H1 (cell line): ENCODE results near the gene MT2A. TPM values are rescaled to one million over a fixed set of nuclear protein-coding genes. Genes with fewer than 3 reads are reported as not detected.
"Not testable (repeated sequence)": the region's sequence is repeated elsewhere in the genome, so short reads cannot be mapped to it uniquely, and the experiment has no call there.

Source experiments
- CTCF ChIA-PET: fragments of 300-600 bp; sonication (Branson Sonifier 250); formaldehyde crosslinking; loops from one replicate; lab custom pipeline; 2021; ENCODE audit not compliant: partially characterized antibody; lab: Charles Lee
- POLR2A ChIA-PET: fragments of 300-600 bp; sonication (Branson Sonifier 250); formaldehyde crosslinking; loops from one replicate; lab custom pipeline; 2021; ENCODE audit warnings: inconsistent platforms; ENCODE audit not compliant: partially characterized antibody; lab: Charles Lee
- DNase-seq, 2 experiments: peaks; one replicate each; pipeline versions ENCODE4 v3.0.0 to v3.0.0-alpha.2; 2010 to 2022; ENCODE audit warnings: low spot score in 2 of 2, low read depth in 1 of 2, mixed read lengths in 1 of 2
- FAIRE-seq: peaks from 2 replicates; lab custom pipeline; 2011; peaks lifted over from hg19 to GRCh38; lab: Jason Lieb, UNC
- H2AFZ ChIP-seq: 2 replicates; pipeline ENCODE4 v1.8.1; 2012; ENCODE audit warnings: low read length, inconsistent platforms
- H2AK5ac ChIP-seq: 2 replicates; pipeline ENCODE4 v1.6.1; 2013; ENCODE audit warnings: low read depth, low read length
- H2BK120ac ChIP-seq: replicated peaks from 2 replicates; pipeline ENCODE3; 2013; ENCODE audit warnings: low read depth, low read length, inconsistent platforms
- H2BK12ac ChIP-seq: 2 replicates; pipeline ENCODE4 v1.6.1; 2013; ENCODE audit warnings: low read depth, low read length
- H2BK15ac ChIP-seq: 2 replicates; pipeline ENCODE4 v1.6.1; 2013; ENCODE audit warnings: low read length
- H2BK20ac ChIP-seq: 2 replicates; pipeline ENCODE4 v1.6.1; 2013; ENCODE audit warnings: low read length
- H2BK5ac ChIP-seq: 2 replicates; pipeline ENCODE4 v1.6.1; 2013; ENCODE audit warnings: low read depth, low read length
- H3K14ac ChIP-seq: 2 replicates; pipeline ENCODE4 v1.6.1; 2013; ENCODE audit warnings: inconsistent platforms; ENCODE audit not compliant: insufficient read length
- H3K18ac ChIP-seq: 2 replicates; pipeline ENCODE4 v1.6.1; 2013; ENCODE audit warnings: low read length; ENCODE audit errors: extremely low read depth
- H3K23ac ChIP-seq: 2 replicates; pipeline ENCODE4 v1.6.1; 2013; ENCODE audit warnings: inconsistent platforms; ENCODE audit not compliant: insufficient read length
- H3K23me2 ChIP-seq: 2 replicates; pipeline ENCODE4 v1.6.1; 2013; ENCODE audit warnings: low read depth, low read length
- H3K27ac ChIP-seq: 2 replicates; pipeline ENCODE4 v1.6.1; 2011; ENCODE audit warnings: low read depth, low read length, inconsistent platforms
- H3K27me3 ChIP-seq, 4 experiments: replicated peaks in 1 of 4; 1 replicate in 1 of 4; 2 replicates in 3 of 4; pipeline versions ENCODE4 v1.6.1 to v1.8.1; 2011 to 2013; ENCODE audit warnings: low read length in 3 of 4, mild to moderate bottlenecking in 3 of 4, inconsistent platforms in 2 of 4, mixed read lengths in 2 of 4, moderate library complexity in 1 of 4; ENCODE audit not compliant: control insufficient read depth in 3 of 4, insufficient read depth in 3 of 4; ENCODE audit errors: extremely low read depth in 1 of 4
- H3K36me3 ChIP-seq, 4 experiments: 2 replicates each; pipeline versions ENCODE4 v1.6.1 to v1.8.1; 2011 to 2013; ENCODE audit warnings: mild to moderate bottlenecking in 4 of 4, low read length in 3 of 4, moderate library complexity in 2 of 4, control low read depth in 1 of 4, inconsistent platforms in 1 of 4; ENCODE audit not compliant: insufficient read depth in 4 of 4, control insufficient read depth in 2 of 4
- H3K4ac ChIP-seq: replicated peaks from 2 replicates; pipeline ENCODE3; 2013; ENCODE audit warnings: low read length, low read depth, mixed read lengths, inconsistent platforms; ENCODE audit not compliant: insufficient read length
- H3K4me1 ChIP-seq, 4 experiments: replicated peaks in 1 of 4; 1 replicate in 1 of 4; 2 replicates in 3 of 4; pipeline versions ENCODE4 v1.6.1 to v1.8.1; 2011 to 2013; ENCODE audit warnings: low read length in 3 of 4, inconsistent platforms in 2 of 4, mixed read lengths in 1 of 4; ENCODE audit not compliant: insufficient read depth in 4 of 4, control insufficient read depth in 3 of 4
- H3K4me2 ChIP-seq, 2 experiments: 2 replicates each; pipeline versions ENCODE4 v1.6.1 to v1.8.1; 2011 to 2013; ENCODE audit warnings: low read depth in 2 of 2, low read length in 2 of 2, control low read depth in 1 of 2, inconsistent platforms in 1 of 2, mild to moderate bottlenecking in 1 of 2; ENCODE audit not compliant: insufficient read depth in 1 of 2
- H3K4me3 ChIP-seq, 4 experiments: fragments of 200-600, 300-600 bp in 1 of 4; sonication (generic), shearing (Covaris generic), sonication (Bioruptor Twin) in 1 of 4; 2 replicates each; pipeline versions ENCODE4 v1.5.1 to v1.8.1; 2011 to 2016; ENCODE audit warnings: low read length in 4 of 4, low read depth in 3 of 4, control low read depth in 2 of 4, inconsistent platforms in 2 of 4, mild to moderate bottlenecking in 2 of 4, mixed read lengths in 1 of 4, moderate library complexity in 1 of 4; ENCODE audit not compliant: insufficient read depth in 2 of 4; ENCODE audit errors: extremely low read depth in 1 of 4
- H3K56ac ChIP-seq: replicated peaks from 2 replicates; pipeline ENCODE3; 2013; ENCODE audit warnings: low read depth, mild to moderate bottlenecking, mixed read lengths, low read length, inconsistent platforms; ENCODE audit not compliant: insufficient read length
- H3K79me1 ChIP-seq: 2 replicates; pipeline ENCODE4 v1.6.1; 2013; ENCODE audit warnings: low read depth, low read length, control low read depth
- H3K79me2 ChIP-seq, 2 experiments: 2 replicates each; pipeline versions ENCODE4 v1.6.1 to v1.8.1; 2012 to 2013; ENCODE audit warnings: low read length in 2 of 2, mild to moderate bottlenecking in 2 of 2, inconsistent platforms in 1 of 2; ENCODE audit not compliant: insufficient read depth in 2 of 2, control insufficient read depth in 1 of 2
- H3K9ac ChIP-seq, 4 experiments: replicated peaks in 1 of 4; 1 replicate in 1 of 4; 2 replicates in 3 of 4; pipeline versions ENCODE4 v1.6.1 to v1.8.1; 2011 to 2013; ENCODE audit warnings: low read depth in 3 of 4, low read length in 3 of 4, control low read depth in 2 of 4, mild to moderate bottlenecking in 2 of 4, moderate library complexity in 2 of 4, inconsistent platforms in 1 of 4; ENCODE audit errors: extremely low read depth in 1 of 4
- H3K9me3 ChIP-seq, 2 experiments: 2 replicates each; pipeline versions ENCODE4 v1.6.1 to v1.8.1; 2012 to 2013; ENCODE audit warnings: mild to moderate bottlenecking in 2 of 2, moderate library complexity in 2 of 2, control low read depth in 1 of 2, inconsistent platforms in 1 of 2, low read depth in 1 of 2, low read length in 1 of 2, mixed read lengths in 1 of 2; ENCODE audit not compliant: insufficient read depth in 2 of 2
- H4K20me1 ChIP-seq, 2 experiments: replicated peaks in 1 of 2; 2 replicates each; pipeline versions ENCODE3 to v1.8.1; 2011 to 2013; ENCODE audit warnings: inconsistent platforms in 2 of 2, low read length in 2 of 2, mild to moderate bottlenecking in 1 of 2; ENCODE audit not compliant: insufficient read depth in 2 of 2, control insufficient read depth in 1 of 2
- H4K5ac ChIP-seq: 2 replicates; pipeline ENCODE4 v1.6.1; 2013; ENCODE audit warnings: low read length, low read depth, mixed read lengths, inconsistent platforms; ENCODE audit not compliant: insufficient read length
- H4K8ac ChIP-seq: 2 replicates; pipeline ENCODE4 v1.8.0; 2013; ENCODE audit warnings: mild to moderate bottlenecking, moderate library complexity, low read length, inconsistent platforms; ENCODE audit not compliant: insufficient read depth; ENCODE audit errors: extremely low read depth
- H4K91ac ChIP-seq: replicated peaks from 2 replicates; pipeline ENCODE3; 2013; ENCODE audit warnings: low read length, mixed read lengths, inconsistent platforms; ENCODE audit not compliant: insufficient read length
- WGBS, 2 experiments: shearing (Covaris generic) in 1 of 2; methylation state at CpG; one replicate each; pipeline versions ENCODE4 v1.1.6 to v1.1.7; 2013 to 2015; ENCODE audit warnings: low lambda C conversion rate in 2 of 2, mixed read lengths in 2 of 2, inconsistent platforms in 1 of 2, low coverage in 1 of 2, missing lambda C conversion rate in 1 of 2; ENCODE audit not compliant: insufficient replicate concordance in 2 of 2, insufficient coverage in 1 of 2, insufficient read length in 1 of 2; ENCODE audit errors: extremely low coverage in 1 of 2, missing lambda C conversion rate in 1 of 2; 5-methylcytosine and 5-hydroxymethylcytosine counted together
- polyA plus RNA-seq, 7 experiments: library from polyadenylated mRNA; depleted of rRNA in 3 of 7; stranded (reverse) in 5 of 7; unstranded in 2 of 7; fragments of >200 nt in 5 of 7; fragments of 200-250 nt in 2 of 7; gene quantifications; 1 replicate in 5 of 7; 2 replicates in 1 of 7; 4 replicates in 1 of 7; pipeline versions ENCODE4 v1.2.1 to v1.2.3, GENCODE V29; 2011 to 2013; ENCODE audit warnings: missing spikeins in 2 of 7, mixed read lengths in 2 of 7
- total RNA-seq: library from RNA; stranded (reverse); fragmentation: NEBNext Ultra II Directional; extraction: Animal tissue kit (Norgen Biotek cat#: 25700); gene quantifications from 2 replicates; pipeline ENCODE4 v1.2.1, GENCODE V29; 2021

The MT2A gene
- total and polyA plus RNA-seq, 2 of the 8 experiments (the other 6 are each of a cell fraction or from before 2014, with no cell fraction given) = 9.5 to 30.1 TPM

GRCh38 chr16:56623184-56623583 lies 14.8 kb downstream of the MT2A start:
- H2AFZ ChIP-seq, H4K91ac ChIP-seq, H3K9me3 ChIP-seq, DNase-seq, H3K79me1 ChIP-seq, H3K23me2 ChIP-seq, H3K18ac ChIP-seq, H3K27ac ChIP-seq, H2BK15ac ChIP-seq, FAIRE-seq, H3K79me2 ChIP-seq, H4K20me1 ChIP-seq, H4K8ac ChIP-seq, H2BK5ac ChIP-seq, H3K56ac ChIP-seq, H3K9ac ChIP-seq, H3K36me3 ChIP-seq, H2BK120ac ChIP-seq, H2AK5ac ChIP-seq, H3K4me2 ChIP-seq, H3K23ac ChIP-seq, H3K4me3 ChIP-seq, H2BK20ac ChIP-seq, H3K4ac ChIP-seq, H4K5ac ChIP-seq, H2BK12ac ChIP-seq, H3K14ac ChIP-seq: not testable (repeated sequence)
- CTCF ChIA-PET = interaction anchor here (1.0 to 2.8 kb wide), 3 partner anchors 20 to 97 kb away, joined by 3 to 9 read pairs (median 3); no protein-coding TSS in a partner anchor
- 69% methylated on average over 5 of the region's 5 CpGs; no CpG with 5 or more reads in 1 of the 2 experiments for WGBS, 2 experiments
- Histone ChIP-seq H3K4me1 (peaks cover 0 to 21% (median 15%) of the 10 kb centered on the region in 4 experiments; a peak in 6 of 7 replicates), H3K27me3 (peaks cover 52 to 85% (median 81%) of the 10 kb centered on the region in 4 experiments)
- POLR2A ChIA-PET = interaction anchor here (0.9 to 4.7 kb wide), 5 partner anchors 9 to 60 kb away, joined by 3 to 66 read pairs (median 29); partner anchors contain the start of genes MT1G, MT1H, MT1M and MT1X
